ENCODE measurements around the gene SVEP1.
"Not testable (repeated sequence)": the region's sequence is repeated elsewhere in the genome, so short reads cannot be mapped to it uniquely, and the experiment has no call there.

Gene SVEP1

DNA sequence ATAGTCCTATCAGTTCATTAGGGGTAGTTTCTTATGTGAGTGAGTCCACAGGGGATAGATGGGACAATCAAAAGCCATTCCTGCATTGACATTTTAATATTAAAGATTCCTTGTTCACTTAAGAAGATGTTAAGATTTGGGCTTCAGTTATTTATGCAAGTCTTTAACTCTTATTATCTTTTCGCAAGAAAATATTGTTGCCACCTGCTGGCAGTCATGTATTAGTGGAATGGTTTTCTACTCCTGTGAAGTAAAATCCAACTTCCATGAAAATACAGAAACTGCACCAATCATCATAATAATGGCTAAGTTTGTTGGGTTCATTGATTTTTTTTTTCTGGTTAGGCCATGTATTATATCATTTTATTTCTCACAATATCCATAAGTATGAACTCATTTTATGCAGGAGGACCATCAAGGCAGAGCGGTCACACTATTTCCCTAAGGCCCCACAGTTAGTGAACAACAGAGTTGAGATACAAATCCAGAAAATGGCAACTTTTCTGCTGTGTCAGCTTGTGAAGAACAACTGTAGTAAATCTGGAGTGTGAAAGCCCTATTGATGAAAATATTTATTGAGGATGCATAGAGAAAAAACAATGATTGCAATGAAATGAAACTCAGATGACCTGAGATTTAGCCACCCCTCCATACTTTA, 153.4 kb downstream of the SVEP1 start:
- peak; percentile 72 for DNase-seq (ENCODE audit: low read depth)
- peak; percentile 52 for TF ChIP-seq CTCF (conservative IDR thresholded peaks at IDR 0.05; ENCODE audit: low read depth, low read length)
- no peak overlapping the region for H3K4me3 ChIP-seq (ENCODE audit: low read depth, low read length)

- no peak for TF ChIP-seq CTCF (conservative IDR thresholded peaks at IDR 0.05; ENCODE audit: low read depth, low read length)
- no peak for DNase-seq (ENCODE audit: low read depth)
- no peak overlapping the region for H3K4me3 ChIP-seq (ENCODE audit: low read depth, low read length)
Observed at GRCh38 chr9:110414471-110414870, 165.1 kb downstream of the SVEP1 start.

DNA sequence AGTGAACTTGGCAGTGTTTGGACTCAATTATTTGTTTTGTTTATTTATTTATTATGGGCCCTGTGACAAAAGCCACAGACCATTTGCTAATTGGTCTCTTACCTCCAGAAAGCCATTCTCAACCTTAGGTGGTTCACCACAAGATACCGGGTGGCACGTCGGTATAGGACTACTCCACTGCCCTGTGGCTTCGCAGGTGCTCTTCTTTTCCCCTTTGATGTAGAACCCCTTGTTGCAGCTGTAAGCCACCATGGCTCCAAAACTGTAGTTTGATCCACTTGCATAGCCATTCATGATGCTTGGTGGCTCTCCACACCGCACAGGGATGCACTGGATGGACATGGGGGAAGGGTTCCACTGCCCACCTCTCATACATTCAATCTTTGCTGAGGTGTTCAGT, 168.6 kb downstream of the SVEP1 start:
- no peak overlapping the region for H3K4me3 ChIP-seq (ENCODE audit: low read depth, low read length)
- no peak for DNase-seq (ENCODE audit: low read depth)
- TF ChIP-seq CTCF (conservative IDR thresholded peaks at IDR 0.05; ENCODE audit: low read depth, low read length), result no peak

- DNase-seq (ENCODE audit: low read depth), result no peak
- no peak overlapping the region for H3K4me3 ChIP-seq (ENCODE audit: low read depth, low read length)
- no peak for TF ChIP-seq CTCF (conservative IDR thresholded peaks at IDR 0.05; ENCODE audit: low read depth, low read length)
Observed at GRCh38 chr9:110408598-110408997, 170.9 kb downstream of the SVEP1 start.

- no peak for DNase-seq (ENCODE audit: low read depth)
- TF ChIP-seq CTCF (conservative IDR thresholded peaks at IDR 0.05; ENCODE audit: low read depth, low read length), result no peak
- no peak overlapping the region for H3K4me3 ChIP-seq (ENCODE audit: low read depth, low read length)
Observed at GRCh38 chr9:110405858-110406443, 173.6 kb downstream of the SVEP1 start.

DNA sequence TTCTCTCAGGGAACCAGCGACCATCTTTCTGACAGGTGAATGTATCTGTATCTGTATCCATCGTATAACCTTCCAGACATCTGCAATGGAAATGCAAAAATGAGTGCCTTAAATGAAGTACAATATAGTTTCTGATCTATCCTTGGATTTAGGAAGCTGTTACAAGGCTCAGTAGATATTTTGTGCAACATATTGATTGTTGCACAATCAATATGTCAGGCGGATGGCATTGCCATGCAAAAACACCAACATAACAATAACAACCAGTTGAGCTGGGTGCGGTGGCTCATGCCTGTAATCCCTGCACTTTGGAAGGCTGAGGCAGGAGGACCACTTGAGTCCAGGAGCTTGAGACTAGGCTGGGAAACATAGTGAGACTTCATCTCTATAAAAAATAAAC, 175.1 kb downstream of the SVEP1 start:
- TF ChIP-seq CTCF (conservative IDR thresholded peaks at IDR 0.05; ENCODE audit: low read depth, low read length), result no peak

GRCh38 chr9:110399983-110400382, 179.6 kb downstream of the SVEP1 start:
- no peak overlapping the region for H3K4me3 ChIP-seq (ENCODE audit: low read depth, low read length)
- TF ChIP-seq CTCF (conservative IDR thresholded peaks at IDR 0.05; ENCODE audit: low read depth, low read length), result no peak
- no peak for DNase-seq (ENCODE audit: low read depth)

More for the DNA sequence above, 175.1 kb downstream of the SVEP1 start:
- H3K4me3 ChIP-seq (ENCODE audit: low read depth, low read length), result no peak overlapping the region
- DNase-seq (ENCODE audit: low read depth), result no peak

GRCh38 chr9:110398992-110399391, 180.5 kb downstream of the SVEP1 start:
- H3K4me3 ChIP-seq (ENCODE audit: low read depth, low read length); DNase-seq (ENCODE audit: low read depth): not testable (repeated sequence)

Data from choroid plexus epithelial cell (primary cell).